Sigmoid colon (tissue), 7 donors: ENCODE results near the gene FOXP1. TPM values are rescaled to one million over a fixed set of nuclear protein-coding genes. Genes with fewer than 3 reads are reported as not detected.

Experiments used
- DNase-seq: peaks from one replicate; pipeline ENCODE4 v3.0.0-alpha.2; 2019
- H3K27ac ChIP-seq, 4 donors: fragments of 200-600 bp; sonication (generic); one replicate each; pipeline ENCODE4 v1.5.1; 2016 to 2019; ENCODE audit warnings: mild to moderate bottlenecking in 1 of 4
- H3K27me3 ChIP-seq, 3 donors: fragments of 200-600 bp; sonication (generic); one replicate each; pipeline ENCODE4 v1.5.1; 2019; ENCODE audit warnings: mild to moderate bottlenecking in 1 of 3
- H3K36me3 ChIP-seq, 4 donors: fragments of 200-600 bp; sonication (generic); one replicate each; pipeline ENCODE4 v1.5.1; 2016 to 2019
- H3K4me1 ChIP-seq, 4 donors: fragments of 200-600 bp; sonication (generic); one replicate each; pipeline ENCODE4 v1.5.1; 2017 to 2019
- H3K4me3 ChIP-seq, 4 donors: fragments of 200-600 bp; sonication (generic); one replicate each; pipeline ENCODE4 v1.5.1; 2017 to 2019; ENCODE audit warnings: mild to moderate bottlenecking in 2 of 4, moderate library complexity in 1 of 4
- H3K9me3 ChIP-seq, 4 donors: fragments of 200-600 bp in 3 of 4; sonication (generic) in 3 of 4; one replicate each; pipeline versions ENCODE4 v1.5.1 to v1.6.1; 2013 to 2019
- CTCF ChIP-seq, 4 experiments: fragments of 450-650 bp in 3 of 4; fragments of 200-600 bp in 1 of 4; IDR thresholded peaks; one replicate each; pipeline ENCODE4 v1.5.1; 2016 to 2019; ENCODE audit warnings: antibody characterized with exemption in 4 of 4, mild to moderate bottlenecking in 3 of 4, moderate library complexity in 2 of 4
- EP300 ChIP-seq, 4 donors: sonication (generic); formaldehyde crosslinking; IDR thresholded peaks; one replicate each; pipeline ENCODE4 v1.6.1; 2017; ENCODE audit warnings: antibody characterized with exemption in 4 of 4
- POLR2A ChIP-seq, 2 donors: fragments of 450-650 bp; IDR thresholded peaks; one replicate each; pipeline ENCODE4 v1.6.1; 2016; ENCODE audit warnings: antibody characterized with exemption in 2 of 2, mild to moderate bottlenecking in 2 of 2, moderate library complexity in 2 of 2
- POLR2AphosphoS5 ChIP-seq, 4 donors: sonication (generic); formaldehyde crosslinking; IDR thresholded peaks; one replicate each; pipeline ENCODE4 v1.6.1; 2017; ENCODE audit warnings: antibody characterized with exemption in 4 of 4
- WGBS, 2 donors: extraction: QIAGEN DNeasy Blood & Tissue Kit; methylation state at CpG; one replicate each; pipeline ENCODE4 v1.1.7; 2013; 5-methylcytosine and 5-hydroxymethylcytosine counted together
- intact Hi-C: fragments of 100-400 bp; cut with DNase I; formaldehyde crosslinking; loops from one replicate; pipeline ENCODE4 v1.15.1; 2023
- polyA plus RNA-seq, 3 donors: library from polyadenylated mRNA; stranded (reverse); fragments of 200-250 nt; gene quantifications; one replicate each; pipeline ENCODE4 v1.2.3, GENCODE V29; 2013
- total RNA-seq, 4 donors: library from RNA; depleted of rRNA; stranded (reverse); fragments of >200 nt; gene quantifications; one replicate each; pipeline ENCODE4 v1.1.0, GENCODE V29; 2016
- donor health status: healthy with polysubstance abuse.
- donor health status: Bipolar disorder and iron deficiency.
- donor health status: healthy.

FOXP1 gene
- total and polyA plus RNA-seq, 7 donors: 13.8 to 232 (median 139) TPM

- Histone ChIP-seq H3K4me1 (peaks cover 0 to 27% (median 17%) of the 10 kb centered on the region in 4 donors), H3K27ac (no peak overlapping the region), H3K27me3 (no peaks in the 10 kb centered on the region), H3K4me3 (no peak overlapping the region), H3K36me3 (no peaks in the 10 kb centered on the region), H3K9me3 (no peaks in the 10 kb centered on the region)
- TF ChIP-seq CTCF (IDR thresholded peaks at IDR 0.05): no peak
- no peak for TF ChIP-seq EP300 (IDR thresholded peaks at IDR 0.05)
- no peak for TF ChIP-seq POLR2AphosphoS5 (IDR thresholded peaks at IDR 0.05)
- no peak for TF ChIP-seq POLR2A (IDR thresholded peaks at IDR 0.05)
- WGBS, 2 donors: 29 to 51% methylated on average over 4 of the region's 4 CpGs
- no peak for DNase-seq
- intact Hi-C loops: no loop called here
Observed at GRCh38 chr3:71451060-71451459, 132.5 kb downstream of the FOXP1 start.

GRCh38 chr3:71450162-71450561 is 133.4 kb downstream of the FOXP1 start:
- H3K27me3 ChIP-seq: no peaks in the 10 kb centered on the region
- no peak overlapping the region for H3K4me3 ChIP-seq
- H3K9me3 ChIP-seq: no peaks in the 10 kb centered on the region
- H3K36me3 ChIP-seq: no peaks in the 10 kb centered on the region
- intact Hi-C loops: no loop called here
- no peak overlapping the region for H3K27ac ChIP-seq
- no peak for TF ChIP-seq POLR2A (IDR thresholded peaks at IDR 0.05)
- TF ChIP-seq EP300 (IDR thresholded peaks at IDR 0.05): no peak
- no peak for TF ChIP-seq CTCF (IDR thresholded peaks at IDR 0.05)
- no peak for TF ChIP-seq POLR2AphosphoS5 (IDR thresholded peaks at IDR 0.05)
- H3K4me1 ChIP-seq: peaks cover 0 to 23% (median 16%) of the 10 kb centered on the region in 4 donors
- DNase-seq: no peak
- WGBS, 2 donors: 23 to 66% methylated on average over 6 of the region's 6 CpGs

GRCh38 chr3:71447803-71448202 is 135.7 kb downstream of the FOXP1 start:
- intact Hi-C loops: no loop called here
- TF ChIP-seq POLR2A (IDR thresholded peaks at IDR 0.05): no peak
- TF ChIP-seq EP300 (IDR thresholded peaks at IDR 0.05): no peak
- TF ChIP-seq POLR2AphosphoS5 (IDR thresholded peaks at IDR 0.05): no peak
- no peak for TF ChIP-seq CTCF (IDR thresholded peaks at IDR 0.05)
- Histone ChIP-seq H3K27ac (no peak overlapping the region), H3K36me3 (no peaks in the 10 kb centered on the region), H3K27me3 (no peaks in the 10 kb centered on the region), H3K9me3 (no peaks in the 10 kb centered on the region), H3K4me3 (no peak overlapping the region), H3K4me1 (peaks cover 0 to 23% (median 19%) of the 10 kb centered on the region in 4 donors)
- 84 to 87% methylated on average over 5 of the region's 5 CpGs for WGBS, 2 donors
- DNase-seq: no peak

- 63 to 72% methylated on average over 2 of the region's 2 CpGs for WGBS, 2 donors
Observed at GRCh38 chr3:71447197-71447596, 136.3 kb downstream of the FOXP1 start.

More at GRCh38 chr3:71447197-71447596, 136.3 kb downstream of the FOXP1 start:
- no peak overlapping the region for H3K4me3 ChIP-seq
- no peaks in the 10 kb centered on the region for H3K36me3 ChIP-seq
- H3K27me3 ChIP-seq: no peaks in the 10 kb centered on the region
- H3K4me1 ChIP-seq: peaks cover 0 to 23% (median 19%) of the 10 kb centered on the region in 4 donors
- H3K9me3 ChIP-seq: no peaks in the 10 kb centered on the region
- intact Hi-C loops: no loop called here
- no peak for TF ChIP-seq POLR2A (IDR thresholded peaks at IDR 0.05)
- no peak for TF ChIP-seq POLR2AphosphoS5 (IDR thresholded peaks at IDR 0.05)
- no peak for TF ChIP-seq CTCF (IDR thresholded peaks at IDR 0.05)
- no peak for TF ChIP-seq EP300 (IDR thresholded peaks at IDR 0.05)
- H3K27ac ChIP-seq: no peak overlapping the region
- DNase-seq: no peak
